GOT3 (cell line): ENCODE results near the gene CCDC27.

Source experiments
- DNase-seq: peaks from one replicate; lab custom pipeline; 2025; ENCODE audit warnings: mixed read lengths; lab: John Stamatoyannopoulos, UW

The CCDC27 gene

DNA sequence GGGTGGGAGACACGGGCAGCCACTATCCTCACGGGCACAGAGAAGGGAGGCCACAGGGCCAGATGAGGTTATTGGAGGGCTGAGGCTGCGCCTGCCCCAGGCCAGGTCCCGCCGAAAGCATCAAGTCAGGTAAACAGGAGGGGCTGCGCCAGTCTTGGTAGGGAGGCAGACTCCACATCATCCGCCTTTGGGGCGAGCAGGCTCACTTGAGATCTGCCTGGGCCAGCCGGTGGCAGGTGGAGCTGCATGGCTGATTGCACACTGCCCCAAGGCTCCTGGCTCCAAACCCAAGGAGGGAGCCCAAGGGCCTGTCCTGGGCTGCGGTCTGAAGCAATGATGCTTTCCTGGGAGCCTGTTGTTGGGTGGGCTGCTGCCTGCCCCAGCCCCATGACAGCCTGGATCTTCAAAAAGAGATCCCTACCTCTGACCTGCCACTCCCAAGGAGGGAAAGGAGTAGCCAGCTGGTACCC is 24.9 kb downstream of the CCDC27 start:
- DNase-seq = no peak

DNA sequence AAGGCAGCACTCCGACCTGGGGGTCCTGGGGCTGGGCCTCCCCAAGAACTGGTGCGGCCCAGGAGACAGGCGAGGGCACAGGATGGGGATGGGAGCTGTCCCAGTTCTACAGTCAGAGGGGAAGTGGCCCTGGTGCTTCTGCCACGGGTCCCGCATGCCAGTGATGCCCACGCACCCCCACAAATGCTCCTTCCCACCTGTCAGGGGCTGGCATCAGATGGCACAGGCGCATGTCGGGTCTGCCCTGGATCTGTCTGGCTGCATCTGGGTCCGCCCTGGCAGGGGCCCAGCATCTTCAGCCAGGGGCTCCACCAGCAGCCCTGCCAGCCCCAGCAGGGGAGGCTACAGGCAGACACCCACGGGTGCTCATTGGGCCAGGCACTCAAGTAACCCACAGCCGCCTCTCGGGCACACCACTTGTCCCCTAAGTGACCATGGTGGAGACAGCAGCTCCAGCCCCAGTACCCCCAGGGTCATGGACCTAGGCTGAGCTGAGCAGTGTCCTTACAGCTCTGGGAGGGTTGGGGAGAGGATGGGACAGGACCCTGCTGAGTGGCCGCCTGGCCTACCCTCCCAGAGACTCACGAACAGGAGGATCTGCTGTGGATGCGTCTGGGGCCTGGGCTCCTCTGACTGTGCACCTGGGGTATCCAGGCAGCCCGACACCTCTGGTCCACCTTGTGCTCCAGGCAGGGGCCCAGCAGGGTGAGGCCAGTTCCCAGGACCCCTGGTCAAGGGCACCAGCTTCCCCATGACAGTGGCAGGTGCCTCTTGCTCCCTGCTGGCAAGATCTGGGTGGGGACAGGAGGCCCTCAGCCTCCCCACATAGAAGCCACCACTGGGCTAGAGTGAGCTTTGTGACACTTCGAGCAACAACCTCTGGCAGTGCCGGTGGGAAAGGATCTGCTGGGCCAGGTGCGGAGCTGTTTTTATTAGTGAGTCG is 25.7 kb downstream of the CCDC27 start:
- no peak for DNase-seq

DNA sequence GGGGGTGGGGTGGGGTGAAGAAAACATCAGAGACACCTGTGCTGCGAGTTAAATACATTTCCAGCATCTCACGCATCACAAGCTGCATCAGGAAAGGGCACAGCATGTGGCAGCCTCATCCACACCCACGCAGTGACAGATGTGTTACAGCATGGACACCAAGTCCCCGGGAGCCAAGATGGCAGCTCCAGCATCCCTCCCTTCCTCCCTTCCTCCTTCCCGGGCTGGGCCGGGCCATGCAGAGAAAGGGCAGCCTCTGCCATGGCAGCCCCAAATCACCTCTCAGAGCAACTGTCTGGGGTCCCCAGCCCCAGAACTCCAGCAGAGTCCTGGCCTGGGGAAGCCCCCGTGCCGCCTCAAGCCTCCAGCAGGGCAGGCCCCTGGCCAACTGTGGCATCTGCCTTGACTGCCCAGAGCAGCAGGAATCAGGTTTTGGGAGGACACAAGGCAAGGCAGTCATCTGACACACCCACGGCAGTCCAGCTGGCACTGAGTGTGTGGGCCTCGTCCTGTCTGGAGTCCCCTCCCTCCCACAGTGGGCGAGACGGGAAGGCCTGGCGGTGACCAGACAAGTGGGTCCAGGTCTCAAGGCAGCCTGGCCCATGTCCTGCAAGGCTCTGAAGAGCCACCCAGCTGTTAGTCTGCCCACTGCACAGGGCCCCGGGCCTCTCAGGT is 26.5 kb downstream of the CCDC27 start:
- no peak for DNase-seq

DNA sequence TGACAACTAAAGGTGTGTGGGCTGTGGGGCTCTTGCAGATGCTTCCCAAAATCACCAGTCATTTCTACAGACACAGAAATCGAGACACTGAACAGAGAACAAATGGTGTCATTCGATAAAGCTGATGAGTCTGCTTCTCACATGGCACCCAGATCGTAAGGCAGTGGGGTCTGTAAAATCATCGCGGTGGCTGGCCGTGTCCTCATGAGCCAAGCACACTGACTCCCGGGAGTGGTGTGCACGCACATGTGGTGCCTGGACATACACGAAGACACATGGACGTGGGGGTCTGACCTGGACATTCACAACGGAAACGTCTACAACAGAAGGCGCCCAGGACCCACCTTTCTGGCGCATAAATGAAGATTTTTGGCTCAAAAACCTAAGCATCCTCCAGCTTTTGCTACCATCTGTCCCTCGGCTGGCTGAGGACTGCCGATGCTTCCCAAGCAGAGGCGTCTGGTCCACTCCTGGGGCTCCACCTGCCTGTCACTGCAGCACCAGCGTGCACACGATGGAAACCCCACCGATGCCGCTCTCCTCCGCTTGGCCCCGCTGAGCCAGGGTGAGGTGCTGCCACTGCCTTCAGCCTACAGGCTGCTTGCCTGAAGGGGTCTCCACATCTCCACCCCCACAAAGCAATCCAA is 27.1 kb downstream of the CCDC27 start:
- no peak for DNase-seq

DNA sequence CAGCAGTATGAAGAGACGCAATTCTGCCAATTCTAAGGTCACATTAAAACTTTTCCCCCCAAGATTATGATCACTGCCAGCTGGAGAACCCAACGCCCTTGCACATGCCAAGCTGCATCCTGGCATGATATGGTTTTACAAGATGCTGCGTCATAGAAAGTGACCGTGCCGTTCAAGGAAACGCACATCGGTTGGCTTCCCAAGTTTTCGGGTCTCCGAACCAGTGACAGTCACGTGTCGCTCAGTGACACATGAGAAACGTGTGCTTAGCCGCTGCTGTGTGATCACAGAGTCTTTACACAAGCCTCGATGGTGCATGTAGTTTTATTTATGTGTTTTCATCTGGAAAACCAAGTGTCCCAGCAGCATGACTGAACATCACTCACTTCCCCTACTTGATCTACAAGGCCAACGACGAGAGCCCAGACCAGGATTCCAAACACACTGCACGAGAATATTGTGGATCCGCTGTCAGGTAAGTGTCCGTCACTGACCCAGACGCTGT is 27.7 kb downstream of the CCDC27 start:
- DNase-seq = no peak

DNA sequence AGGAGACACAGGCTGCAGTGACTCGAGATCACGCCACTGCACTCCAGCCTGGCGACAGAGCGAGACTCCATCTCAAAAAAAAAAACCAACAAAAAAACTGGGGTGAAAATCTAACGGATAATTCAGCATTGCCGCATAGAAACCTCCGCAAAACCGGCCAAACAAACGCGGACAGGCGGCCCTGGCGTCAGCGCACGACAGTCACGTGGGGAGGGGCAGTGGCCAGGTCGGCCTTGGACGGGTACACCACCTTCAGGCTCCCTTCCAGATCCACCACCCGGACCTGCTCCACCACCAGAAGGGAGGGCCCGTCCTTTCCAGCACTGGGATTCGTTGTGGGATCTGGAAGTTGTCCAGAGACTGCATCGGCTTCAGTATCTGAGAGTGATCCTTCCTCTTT is 28.7 kb downstream of the CCDC27 start:
- no peak for DNase-seq

DNA sequence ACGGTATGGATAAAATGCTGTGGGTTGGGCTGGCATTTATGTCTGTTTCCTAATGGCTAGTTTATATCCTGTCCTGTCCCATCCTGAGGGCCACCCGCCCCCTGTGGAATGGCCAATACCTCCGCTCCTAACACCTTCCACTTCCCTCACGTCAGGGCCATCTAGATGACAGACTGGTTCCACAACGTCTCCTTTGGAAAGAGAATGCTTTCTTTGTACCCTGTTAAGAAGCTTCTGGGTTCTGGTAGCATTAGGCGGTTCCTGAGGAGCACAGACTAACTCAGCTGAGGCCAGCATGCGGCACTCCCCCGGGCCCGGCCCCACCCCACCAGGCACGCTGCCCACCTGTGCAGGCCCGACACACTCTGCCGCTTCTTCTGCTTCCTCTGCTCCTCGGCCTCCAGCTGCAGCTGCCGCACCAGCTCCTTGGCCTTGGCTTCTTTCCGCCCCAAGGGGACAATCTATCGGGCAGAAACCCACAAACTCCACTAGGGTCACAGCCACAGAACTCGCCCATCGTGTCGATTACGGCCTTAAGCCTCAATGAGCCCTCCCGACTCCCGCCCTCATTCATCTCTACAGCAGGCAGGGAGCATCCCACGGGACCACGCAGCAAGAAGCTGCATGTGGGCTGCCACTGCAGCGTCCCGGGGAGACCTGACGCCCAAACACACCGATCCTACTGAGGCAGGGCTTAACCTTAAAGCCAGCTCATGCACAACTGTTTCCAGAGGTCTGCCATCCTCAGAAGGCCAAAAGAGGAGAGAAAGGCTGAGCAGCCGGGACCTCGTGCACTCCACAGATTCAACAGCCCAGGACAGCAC is 31.6 kb downstream of the CCDC27 start:
- no peak for DNase-seq

DNA sequence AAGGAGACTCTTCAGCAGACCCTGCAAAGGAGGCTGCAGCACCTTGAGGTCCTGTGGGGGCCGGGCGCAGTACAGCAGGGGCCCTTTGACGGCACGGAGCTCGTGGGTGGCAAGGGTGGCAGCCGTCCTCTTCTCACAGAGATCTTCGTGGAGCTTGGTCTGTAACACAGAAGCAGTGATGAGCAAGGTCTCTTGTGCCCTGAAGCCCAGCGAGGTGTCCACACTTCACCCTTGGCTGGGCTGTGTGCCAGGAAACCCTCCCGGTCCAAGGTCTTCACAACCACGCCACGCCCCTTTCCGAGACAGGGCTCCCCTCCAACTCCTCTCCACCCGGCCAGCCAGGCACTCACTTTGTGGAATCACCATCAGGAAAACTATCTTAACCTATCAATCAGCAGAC is 32.8 kb downstream of the CCDC27 start:
- no peak for DNase-seq

DNA sequence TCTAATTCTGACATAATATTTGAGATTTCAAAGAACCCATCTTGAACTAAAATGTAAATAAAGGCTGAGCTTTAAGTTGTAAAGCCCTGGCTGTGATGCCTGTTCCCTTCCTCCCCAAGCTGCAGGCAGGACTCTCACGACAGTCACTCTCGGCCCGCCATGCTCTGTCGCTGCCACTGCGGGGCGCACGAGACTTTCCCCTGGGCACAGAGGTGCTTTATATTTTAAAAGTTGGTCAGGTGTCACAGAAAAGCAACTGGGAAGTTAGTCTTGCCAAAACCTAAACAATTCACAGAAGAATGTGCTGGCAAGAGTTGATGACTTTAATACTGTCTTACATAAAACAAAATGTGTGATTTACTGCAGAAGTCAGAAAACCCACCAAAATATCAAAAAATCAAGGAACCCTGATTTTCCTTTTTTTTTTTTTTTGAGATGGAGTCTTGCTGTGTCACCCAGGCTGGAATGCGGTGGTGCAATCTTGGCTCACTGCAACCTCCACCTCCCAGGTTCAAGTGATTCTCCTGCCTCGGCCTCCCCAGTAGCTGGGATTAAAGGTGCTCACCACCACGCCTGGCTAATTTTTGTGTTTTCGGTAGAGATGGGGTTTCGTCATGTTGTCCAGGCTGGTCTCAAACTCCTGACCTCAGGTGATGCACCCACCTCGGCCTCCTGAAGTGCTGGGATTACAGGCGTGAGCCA is 33.4 kb downstream of the CCDC27 start:
- no peak for DNase-seq

DNA sequence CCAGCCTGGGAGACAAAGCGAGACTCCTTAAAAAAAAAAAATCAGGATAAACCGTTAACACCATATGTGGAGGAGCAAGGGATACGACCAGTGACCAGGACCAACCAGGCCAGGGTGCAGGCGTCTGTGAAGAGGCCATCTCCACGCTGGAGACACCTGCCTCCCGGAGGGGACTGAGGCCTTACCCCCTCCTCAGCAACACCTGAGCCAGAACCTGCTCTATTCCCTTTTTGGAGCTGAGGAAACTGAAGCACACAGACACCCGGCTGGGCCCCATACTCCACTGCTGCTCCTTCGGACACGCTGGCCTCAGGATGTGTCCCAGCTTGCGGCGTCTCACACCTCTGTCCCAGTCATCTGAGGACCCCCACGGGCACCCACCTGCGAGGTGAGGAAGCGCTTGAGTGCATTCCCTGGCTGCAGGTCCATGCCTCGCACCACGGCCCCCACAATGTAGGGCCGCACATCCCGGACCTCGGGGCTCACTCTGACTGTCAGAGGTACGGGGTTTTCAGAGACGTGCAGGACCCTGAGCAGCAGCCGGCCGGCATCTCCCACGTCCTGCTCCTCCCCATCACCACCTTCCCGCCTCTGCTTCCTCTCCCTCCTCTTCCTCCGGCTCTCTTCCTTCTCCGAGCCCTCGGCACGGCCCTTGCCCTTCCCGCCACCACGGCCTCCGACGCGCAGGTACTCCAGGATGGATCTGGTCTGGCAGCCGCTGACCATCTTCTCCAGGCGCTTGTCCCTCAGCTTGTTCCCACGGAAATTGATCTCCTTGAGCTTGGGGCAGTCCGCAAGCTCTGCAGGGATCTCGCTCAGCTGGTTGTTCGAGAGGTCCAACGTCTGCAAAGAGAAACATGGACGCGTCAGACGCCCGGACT is 34.5 kb downstream of the CCDC27 start:
- DNase-seq = no peak

DNA sequence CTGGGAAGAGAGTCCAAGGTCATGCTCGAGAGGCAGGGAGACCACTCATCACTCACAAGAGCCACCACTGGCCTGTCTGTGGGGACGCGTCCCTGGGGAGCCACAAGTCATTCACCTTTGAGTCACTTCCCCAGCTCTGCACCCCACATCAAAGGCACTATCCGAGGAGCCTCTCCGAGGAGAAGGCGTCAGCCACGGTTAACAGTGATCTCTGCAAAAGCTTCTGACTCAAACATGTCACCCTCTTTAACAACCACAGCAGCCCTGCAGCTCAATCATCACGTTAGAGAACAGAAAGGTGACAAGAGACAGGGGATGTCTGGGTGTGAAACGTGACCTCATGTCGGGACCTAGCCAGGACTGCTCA is 35.1 kb downstream of the CCDC27 start:
- DNase-seq = no peak

DNA sequence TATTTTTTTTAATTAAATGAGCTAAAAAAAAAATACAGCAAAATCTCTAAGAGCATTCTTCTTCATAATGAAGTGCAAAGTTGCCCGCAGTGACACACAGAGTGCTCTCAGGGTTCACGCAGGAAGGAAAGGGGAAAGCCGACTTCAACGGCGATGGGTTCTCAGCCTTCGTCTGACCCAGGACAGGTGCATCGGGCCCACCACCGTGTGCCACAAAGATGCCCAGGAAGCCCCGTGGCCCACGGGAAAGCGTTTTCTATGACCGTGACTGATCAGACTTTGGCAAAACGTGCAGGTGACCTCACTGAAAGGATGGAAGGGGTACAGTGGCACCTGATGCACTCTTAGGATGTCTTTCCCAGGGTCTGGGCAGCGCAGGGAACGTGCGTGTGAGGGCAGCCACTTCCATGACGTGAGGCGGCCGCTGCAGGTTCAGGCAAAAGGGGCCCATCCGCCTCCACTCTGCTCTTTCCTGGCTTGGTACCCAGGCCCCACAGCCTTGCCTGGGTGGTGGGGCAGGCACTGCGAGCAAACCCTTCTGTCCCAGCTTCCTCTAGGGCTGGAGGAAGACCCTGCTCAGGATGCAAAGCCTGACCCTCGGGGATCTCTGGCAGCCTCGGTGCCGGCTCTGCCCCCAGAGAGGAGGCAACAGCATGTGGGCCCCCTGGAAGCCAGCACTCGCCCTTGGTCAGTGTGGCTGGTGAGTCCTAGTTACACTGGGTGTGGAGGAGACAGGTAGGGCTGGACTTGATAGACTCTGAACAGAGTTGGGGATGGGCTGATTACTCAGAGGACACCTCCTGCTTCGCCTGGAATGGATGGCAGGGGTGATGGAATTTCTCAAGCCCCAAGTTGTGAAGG is 35.7 kb downstream of the CCDC27 start:
- no peak for DNase-seq

DNA sequence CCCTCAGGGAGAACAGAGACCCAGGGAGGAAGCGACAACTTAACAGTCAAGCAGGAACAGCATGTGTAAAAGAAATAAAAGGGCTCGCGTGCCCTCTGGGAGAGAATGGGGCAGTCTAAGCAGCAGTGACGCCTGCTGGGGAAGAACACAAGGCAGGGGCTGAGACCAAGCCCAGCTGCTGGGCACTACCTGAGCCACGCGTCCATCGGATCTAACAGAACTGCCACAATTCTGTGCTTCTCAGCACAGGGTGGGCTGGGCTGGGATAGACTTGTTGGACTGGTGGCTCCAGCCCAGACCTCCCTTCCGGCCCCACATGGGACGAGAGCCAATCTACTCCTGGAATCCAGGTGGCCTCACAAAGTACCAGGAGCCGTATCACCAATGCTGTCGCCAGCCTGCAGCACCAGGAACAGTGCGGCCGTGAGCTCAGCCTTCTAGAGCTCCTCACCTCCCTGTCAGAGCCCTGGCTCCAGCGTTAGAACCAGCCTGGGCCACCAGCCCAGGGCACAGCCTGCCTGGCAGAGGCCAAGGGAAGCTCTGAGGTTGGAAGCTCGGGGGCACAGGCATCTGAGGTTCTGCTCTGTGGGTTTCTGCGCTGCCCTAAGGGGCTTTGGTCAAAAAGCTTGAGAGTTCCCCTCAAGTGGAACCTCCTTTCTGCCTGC is 36.6 kb downstream of the CCDC27 start:
- DNase-seq = no peak

DNA sequence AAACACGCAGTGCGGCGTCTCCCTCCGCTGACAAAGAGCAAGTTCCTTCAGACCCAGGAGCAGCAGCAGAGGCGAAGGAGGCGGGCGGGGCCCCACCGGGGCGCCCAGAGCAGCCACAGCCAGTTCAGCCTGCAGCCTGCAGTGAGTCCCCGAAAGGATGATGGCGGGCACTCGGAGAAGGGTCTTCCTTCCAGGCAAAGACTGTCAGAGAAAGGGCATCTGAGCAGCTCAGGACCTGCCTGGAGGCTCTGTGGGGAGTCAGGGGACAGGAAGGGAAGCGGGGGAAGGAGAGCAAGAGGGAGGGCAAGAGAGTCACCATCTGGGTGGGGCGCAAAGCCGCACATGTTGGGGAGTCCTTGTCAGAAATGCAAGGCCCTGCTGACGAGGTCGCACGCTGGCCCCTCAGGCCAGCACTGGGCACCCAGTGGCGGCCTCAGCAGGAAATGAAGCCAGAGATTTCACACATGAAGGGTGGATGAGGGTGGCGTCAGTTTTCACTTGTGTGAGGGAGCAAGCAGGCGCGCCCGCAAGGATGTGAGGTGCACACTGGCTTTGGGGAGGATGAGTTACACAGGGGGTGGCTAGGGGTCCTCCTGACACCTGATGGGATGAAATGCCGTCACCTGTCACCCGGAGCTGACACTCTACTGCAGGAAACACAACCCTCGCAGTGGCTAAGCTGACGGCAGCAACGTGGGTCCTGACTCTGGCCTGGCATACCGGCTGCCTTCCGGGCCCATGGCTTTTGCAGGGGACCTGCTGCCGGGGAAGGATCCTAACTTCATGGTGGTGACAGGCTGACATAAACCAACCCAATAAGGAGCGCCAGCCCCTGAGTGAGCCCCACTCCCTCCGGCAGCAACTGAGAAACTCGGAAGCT is 37.4 kb downstream of the CCDC27 start:
- DNase-seq = no peak

DNA sequence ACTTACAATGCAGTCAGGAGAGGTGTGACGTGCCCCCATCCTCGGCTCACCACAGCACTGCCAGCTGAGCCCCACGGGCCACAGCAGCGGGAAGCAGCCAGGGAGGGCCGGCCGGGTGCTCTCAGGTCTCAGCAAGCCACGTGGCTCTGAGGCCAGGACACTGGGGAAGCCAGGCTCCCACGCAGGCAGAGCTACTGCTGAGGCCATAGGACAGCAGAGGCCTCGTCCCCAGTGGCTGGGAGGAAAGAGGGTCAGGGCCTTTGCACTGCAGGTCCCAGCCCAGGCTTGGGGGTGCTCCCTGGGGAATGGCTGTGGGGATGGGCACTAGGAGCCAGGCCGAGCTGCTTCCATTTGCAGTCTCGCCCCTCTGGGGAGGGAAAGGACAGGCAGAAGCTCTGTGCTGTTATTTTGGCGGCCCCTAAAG is 38.3 kb downstream of the CCDC27 start:
- DNase-seq = no peak

DNA sequence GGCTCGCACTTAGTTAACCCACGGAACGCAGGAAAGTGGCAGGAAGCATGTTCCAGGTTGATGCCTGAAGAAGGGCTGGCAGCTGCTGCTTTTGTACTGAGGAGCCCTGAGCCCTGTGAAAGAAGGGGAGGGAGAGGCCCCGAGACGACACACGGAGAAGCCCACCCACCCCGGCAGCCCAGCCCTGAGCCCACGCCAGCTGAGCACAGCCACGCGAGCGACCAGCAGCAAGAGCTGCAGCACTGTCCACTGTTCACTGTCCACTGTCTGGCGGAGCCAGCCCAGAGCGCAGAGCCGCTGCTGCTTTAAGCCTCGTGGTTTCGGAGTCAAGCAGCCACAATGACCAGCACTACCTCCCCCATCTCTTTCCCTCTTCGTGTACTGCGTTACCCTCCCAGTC is 38.7 kb downstream of the CCDC27 start:
- no peak for DNase-seq

DNA sequence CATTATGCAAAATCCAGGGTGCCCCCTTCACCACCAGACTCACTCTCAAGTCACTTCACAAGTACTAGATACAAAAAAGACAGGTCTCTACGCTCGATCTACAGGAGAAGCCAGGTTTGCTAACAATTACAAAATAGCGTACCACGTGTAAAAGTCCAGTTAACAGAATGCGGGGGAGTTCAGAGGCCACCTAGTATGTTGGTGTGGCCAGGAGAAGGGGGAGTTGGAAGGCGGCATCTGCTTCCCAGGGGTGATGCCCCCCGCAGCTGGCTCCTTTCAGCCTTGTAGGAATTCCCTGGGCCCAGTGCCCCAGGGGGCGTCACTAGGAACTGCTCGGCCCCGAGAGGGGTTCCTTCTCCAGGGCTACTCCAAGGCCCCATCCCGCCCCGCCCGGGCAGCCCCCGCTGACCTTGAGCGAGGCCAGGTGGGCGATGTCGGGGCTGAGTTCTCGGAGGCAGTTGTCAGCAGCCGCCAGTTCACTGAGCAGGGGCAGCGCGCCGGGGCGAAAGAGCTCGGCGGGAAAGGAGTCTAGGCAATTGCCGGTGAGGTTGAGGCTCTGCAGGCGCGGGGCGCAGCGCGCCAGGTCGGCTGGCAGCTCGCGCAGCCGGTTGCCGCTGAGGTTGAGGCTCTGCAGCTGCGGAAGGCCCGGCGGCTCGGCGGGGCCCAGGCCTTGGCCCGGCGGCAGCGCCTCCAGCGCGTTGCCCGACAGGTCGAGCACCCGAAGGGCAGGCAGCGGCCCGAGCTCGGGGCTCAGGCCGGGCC is 43.4 kb downstream of the CCDC27 start:
- DNase-seq = no peak
